ENCODE measurements around the gene TNIP2.

DNA sequence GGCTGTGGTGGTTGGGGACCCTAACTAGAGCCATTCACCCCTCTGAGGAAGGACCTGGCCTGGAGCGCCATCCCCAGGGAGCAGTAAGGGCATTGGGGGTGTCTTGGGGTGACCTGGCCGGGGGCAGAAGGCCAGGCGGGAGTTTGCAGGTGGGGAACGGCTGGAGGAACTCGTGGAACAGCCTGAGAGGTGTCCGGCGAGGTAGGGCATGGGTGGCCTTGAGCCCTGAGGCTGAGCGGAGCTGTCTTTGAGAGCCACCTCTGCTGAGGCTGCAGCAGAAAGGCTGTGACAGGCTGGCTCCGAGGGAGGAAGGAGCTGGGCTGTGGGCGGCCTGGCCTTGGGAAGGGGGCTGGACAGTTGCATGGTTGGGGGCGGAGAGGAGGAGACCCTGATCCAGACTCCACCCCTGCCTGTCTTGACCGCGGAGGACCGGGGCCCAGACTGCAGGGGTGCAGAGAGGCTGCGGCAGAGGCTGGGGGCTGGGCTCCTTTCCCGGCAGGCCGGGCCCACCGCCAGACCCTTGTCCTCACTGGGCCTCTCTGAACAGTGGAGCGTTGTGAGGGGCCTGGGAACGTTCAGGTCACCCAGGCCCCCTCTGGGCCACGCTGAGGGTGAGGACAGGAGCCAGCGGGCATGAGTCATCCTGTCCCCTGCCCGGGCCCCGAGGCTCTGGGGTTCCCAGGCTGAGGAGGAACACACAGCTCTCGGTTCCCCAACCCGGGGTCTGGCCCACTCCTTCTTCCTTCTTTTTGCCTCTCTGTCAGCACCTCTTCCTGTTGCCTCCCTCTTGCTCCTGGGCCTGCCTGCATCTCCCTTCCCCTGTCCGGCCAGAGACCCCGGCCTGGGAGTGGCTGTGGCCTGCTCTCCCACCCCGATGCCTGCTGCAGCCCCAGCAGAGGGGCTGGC lies 44.8 kb upstream of the TNIP2 start:
- no peak for TF ChIP-seq POLR2A (IDR thresholded peaks at IDR 0.05; ENCODE audit: low read depth, low read length)
- TF ChIP-seq POLR2AphosphoS5 (IDR thresholded peaks at IDR 0.05; ENCODE audit: low read depth, low read length): no peak

All from GM12892 (cell line).